GOT3 (cell line): ENCODE results near the gene OPRD1.
A peak's percentile ranks its signal among the peaks of the same experiment; 100 is the strongest.

ENCODE experiments used
- DNase-seq: peaks from one replicate; lab custom pipeline; 2025; ENCODE audit warnings: mixed read lengths; lab: John Stamatoyannopoulos, UW

OPRD1 gene

GRCh38 chr1:28910379-28911115 is 98.6 kb downstream of the OPRD1 start:
- DNase-seq = no peak

GRCh38 chr1:28913786-28914227 is 101.8 kb downstream of the OPRD1 start:
- DNase-seq = no peak

GRCh38 chr1:28914228-28915030 is 102.5 kb downstream of the OPRD1 start, which contains the start of gene EPB41:
EPB41 (plus strand) TSS chr1:28914569; CDS start chr1:28987438, 72,869 bp downstream.
- DNase-seq = peak; percentile 57

GRCh38 chr1:28915031-28915895 is 103.3 kb downstream of the OPRD1 start:
- no peak for DNase-seq

DNA sequence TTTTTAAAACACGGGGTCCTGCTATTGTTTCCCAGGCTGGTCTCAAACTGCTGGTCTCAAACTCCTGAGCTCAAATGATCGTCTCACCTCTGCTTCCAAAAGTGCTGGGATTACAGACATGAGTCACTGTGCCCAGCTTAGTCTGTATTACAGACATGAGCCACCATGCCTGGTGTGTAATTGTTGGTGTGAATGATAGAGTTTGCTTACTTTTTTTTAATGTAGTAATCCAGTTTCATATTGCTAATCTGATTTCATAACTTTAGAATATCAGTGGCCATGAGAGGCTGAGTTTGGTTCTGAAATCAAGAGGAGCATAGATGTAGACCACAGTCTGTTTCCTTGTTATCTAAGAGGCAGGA is 105.8 kb downstream of the OPRD1 start:
- DNase-seq = no peak
